SKM-1 (cell line): Measurements from ENCODE around the gene ACTG2.

ENCODE experiments used
- DNase-seq: peaks from one replicate; lab custom pipeline; 2025; ENCODE audit not compliant: unreplicated experiment; lab: John Stamatoyannopoulos, UW

Gene ACTG2

DNA sequence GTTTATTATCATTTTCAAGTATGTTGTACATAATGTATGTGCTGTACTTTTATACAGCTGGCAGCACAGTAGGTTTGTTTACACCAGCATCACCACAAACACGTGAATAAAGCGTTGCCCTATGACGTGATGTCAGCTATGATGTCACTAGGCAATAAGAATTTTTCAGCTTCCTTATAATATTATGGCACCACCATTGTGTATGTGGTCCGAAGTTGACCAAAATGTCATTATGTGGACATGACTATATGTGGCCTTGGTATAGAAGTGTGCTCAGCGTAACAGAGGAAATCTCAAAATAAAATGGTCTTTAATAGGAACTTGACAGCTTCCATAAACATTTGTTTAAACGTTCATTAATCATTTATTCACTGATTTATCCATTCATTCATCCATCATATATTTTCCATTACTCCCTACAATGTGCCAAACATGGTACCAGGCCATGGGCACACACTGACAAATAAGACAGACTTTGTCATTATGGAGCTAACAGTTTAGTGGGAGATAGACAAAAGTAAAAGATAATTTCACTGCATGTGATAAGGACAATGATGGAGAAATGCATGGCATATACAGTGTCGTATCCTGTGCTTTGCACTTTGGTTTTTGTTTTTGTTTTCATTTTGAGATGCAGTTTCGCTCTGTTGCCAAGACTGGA lies 18.9 kb downstream of the ACTG2 start:
- DNase-seq, result no peak

DNA sequence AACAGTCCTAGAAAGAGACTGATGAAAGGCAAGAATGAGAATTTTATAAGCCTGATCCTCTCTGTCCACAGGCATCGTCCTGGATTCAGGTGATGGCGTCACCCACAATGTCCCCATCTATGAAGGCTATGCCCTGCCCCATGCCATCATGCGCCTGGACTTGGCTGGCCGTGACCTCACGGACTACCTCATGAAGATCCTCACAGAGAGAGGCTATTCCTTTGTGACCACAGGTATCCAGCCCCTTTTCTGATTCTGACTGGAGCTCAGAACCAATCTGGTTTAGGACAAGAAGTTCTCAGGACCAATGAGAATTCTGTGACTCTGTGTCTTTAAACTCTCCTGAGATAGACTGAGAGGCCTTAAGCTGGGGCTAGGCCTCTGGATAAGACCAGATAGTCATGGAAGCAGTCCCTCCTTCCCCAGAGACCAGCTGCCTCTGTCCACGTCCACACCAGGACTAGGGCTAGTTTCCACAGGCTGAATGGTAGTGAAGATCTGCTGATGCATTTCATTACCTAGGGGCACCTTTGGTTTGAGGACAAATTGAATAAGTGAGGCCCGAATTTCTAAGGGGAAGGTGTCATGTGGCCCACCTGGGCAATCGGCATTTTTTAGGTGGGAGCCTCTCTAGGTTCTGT lies 20.7 kb downstream of the ACTG2 start:
- no peak for DNase-seq

- DNase-seq, result no peak
These were observed 21.9 kb downstream of the ACTG2 start for GRCh38 chr2:73914667-73915066.

DNA sequence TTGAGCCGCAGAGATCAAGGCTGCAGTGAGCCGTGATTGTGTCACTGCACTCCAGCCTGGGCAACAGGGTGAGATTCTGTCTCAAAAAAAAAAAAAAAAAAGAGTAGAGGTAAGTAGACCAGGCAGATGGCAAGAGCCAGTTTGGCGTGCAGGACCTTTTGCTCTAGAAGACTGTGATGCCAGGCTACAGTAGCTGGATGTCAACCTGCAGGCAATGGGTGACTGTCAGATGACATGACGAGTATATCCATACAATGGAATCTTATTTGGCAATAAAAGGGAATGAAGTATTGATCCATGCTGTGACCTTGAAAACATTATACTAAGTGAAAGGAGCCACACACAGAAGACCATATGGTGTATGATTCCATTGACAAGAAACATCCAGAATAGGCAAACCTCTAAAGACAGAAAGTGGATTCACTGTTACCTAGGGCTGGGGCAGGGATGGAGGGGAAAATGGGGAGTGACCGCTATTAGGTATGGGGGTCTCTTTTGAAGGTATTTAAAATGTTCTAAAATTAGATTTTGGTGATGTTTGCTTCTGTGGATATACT lies 22.7 kb downstream of the ACTG2 start:
- DNase-seq, result no peak

GRCh38 chr2:73916666-73917065 lies 23.9 kb downstream of the ACTG2 start:
- DNase-seq, result no peak

- DNase-seq, result no peak
These were observed 24.5 kb downstream of the ACTG2 start for GRCh38 chr2:73917296-73917695.

GRCh38 chr2:73917696-73918207 lies 24.9 kb downstream of the ACTG2 start:
- no peak for DNase-seq

GRCh38 chr2:73918856-73919255 lies 26.0 kb downstream of the ACTG2 start:
- DNase-seq, result no peak

DNA sequence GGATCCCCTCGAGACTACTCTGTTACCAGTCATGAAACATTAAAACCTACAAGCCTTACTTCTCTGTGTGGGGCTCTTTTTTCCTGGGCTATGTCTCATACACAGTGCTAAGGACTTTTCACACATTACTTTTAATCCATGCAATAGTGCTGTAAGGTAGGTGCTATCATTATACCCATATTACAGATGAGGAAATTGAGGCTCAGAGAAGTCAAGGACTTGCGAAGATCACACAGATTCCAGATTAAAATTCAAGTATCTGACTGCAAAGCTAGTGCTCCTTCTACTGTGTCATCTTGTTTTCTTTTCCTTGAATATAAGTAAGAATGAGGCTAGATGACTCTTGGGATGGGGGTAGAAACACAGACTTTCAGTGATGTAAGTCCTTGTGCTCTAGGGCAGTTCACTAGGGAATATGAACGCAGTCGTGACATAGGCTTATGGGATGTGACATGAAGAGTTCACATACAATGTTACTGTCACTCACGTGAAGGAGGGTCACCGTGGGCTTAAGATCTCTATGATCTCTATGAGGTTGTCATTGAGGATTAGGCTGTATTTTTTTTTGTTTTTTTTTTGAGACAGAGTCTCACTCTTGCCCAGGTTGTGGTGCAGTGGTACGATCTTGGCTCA lies 26.9 kb downstream of the ACTG2 start:
- DNase-seq, result no peak

DNA sequence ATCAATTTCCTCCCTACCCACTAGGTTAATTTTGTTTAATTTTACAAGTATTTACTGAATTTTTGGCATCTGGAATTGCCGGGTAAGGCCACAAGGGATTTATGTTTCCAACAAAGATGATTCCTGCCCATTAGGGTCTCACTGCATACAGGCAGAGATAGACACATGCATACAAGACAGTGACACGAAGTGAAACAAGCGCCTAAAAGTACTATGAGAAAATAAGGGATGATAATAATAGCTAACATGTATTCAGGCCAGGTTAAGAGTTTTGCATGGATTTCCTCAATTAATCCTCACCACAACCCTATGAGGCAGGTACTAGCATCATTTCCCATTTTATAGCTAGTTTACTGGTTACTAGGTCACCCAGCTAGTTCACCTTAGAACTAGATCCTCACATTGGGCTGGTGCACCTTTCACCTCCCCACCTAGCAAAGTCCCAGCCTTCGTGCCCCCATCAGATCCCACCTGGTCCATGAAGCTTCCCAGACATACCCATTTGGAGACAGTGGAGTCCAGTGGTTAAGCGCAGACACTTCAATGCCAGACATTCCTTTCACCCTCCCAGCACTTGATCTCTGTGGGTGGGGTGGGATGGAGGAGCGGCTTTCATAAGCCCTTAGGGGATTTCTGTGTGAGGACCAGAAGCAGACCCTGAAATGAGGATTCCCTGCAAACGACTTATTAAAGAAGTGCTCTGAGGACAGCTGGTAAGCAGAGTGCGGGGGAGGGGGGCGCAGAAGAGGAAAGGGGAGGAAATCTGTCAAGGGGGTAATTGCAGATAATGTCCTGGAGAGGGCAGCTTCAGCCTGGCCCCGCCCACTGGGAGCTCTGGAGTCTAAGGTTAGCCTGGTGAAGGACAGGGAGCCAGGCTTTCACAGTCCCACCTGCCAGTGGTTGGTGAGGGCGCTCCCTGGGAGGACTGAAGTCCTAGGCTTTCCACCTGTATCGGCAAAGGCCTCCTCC lies 28.1 kb downstream of the ACTG2 start:
- DNase-seq, result peak; percentile 41

DNA sequence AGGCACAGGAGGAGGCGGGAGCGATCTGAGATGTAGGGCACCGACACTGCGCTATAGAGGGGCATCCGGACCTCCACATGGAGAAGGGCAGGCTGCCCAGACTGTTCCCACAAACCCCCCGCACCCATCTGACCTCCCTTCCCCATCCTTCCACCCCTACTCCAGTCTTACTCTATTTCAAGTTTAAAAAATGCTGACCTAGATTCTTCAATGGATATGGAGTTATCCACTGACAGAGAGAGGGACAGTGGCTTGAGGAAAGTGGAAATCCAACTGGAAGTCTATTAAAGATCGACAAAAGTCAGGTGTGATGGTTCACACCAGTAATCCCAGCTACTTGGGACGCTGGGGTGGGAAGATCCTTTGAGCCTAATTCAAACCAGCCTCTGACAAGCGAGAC lies 28.8 kb downstream of the ACTG2 start:
- DNase-seq, result no peak

DNA sequence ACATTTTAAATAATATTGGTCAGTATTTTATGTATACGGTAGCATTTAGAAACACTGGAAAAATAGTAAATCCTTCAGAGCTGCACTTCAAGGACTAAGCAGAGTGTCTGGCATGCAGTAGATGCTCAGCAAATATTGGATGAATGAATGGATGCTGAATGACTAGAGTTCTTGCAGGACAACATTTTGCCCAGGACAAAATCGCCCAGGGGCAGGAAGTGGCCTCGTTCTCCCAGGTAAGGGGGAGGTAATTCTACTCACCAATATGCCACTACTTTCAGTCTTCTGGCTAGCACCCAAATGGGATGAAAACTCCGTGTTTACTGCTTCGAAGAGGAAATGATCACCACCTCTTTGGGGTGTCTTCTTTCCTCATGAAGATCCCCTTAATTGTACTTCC lies 29.9 kb downstream of the ACTG2 start:
- DNase-seq, result no peak

DNA sequence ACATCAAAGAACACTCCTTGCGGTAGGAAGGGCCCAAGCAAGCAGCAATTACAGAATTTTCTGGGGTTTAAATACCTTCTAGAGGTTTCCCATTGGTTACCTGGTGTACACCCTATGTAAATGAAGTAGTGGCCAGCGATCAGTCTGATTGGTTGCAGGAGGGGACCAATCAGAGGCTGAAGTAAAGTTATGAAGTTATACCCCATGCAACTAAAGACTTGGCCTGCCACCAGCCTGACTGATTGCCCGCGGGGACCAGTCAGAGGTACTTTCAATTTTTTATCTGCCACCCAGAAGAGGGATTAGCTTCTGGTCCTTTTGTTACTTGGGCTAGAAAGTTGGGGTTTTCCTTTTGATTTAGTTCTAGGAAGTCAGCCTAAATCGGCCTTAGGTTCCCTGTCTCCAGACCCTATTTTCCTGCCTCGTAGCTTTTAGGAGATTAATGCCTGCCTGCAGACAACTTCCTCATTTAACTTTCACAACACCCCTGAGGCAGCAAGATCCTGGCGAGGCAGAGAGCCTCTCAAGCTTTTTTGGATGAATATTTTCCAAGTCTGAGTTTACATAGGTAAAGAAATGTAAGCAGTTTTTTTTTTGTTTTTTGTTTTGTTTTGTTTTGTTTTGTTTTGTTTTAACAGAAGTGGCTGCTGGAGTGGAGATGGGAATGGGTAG lies 32.4 kb downstream of the ACTG2 start:
- no peak for DNase-seq

DNA sequence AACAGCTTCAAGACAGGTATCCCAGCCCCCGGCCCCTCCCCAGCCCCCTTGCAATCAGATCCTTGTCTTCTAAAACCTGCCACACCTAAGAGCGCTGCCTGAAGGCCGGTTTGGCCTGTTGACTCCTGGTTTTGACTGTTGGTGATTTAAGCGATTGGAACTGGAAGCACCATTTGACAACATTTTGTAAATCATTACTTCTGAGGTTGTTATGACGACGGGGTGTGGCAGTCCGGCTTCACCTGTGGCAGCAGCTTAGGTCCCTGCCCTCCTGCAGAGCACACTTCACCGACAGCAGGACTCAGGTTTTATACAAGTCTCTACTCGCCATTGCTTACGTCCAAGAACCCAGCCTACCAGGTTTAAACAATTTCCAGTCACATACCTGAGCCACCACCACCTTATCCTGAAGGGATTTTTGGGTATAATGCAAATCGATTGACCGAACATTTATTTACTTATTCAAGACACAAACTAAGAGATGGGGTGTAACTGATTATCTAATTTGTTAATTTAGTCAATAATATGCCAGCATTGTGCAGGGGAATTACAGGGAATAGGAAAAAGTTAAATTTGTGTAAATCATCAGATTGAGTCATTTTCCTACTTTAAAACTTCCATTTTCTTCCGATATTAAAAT lies 33.2 kb downstream of the ACTG2 start:
- no peak for DNase-seq

DNA sequence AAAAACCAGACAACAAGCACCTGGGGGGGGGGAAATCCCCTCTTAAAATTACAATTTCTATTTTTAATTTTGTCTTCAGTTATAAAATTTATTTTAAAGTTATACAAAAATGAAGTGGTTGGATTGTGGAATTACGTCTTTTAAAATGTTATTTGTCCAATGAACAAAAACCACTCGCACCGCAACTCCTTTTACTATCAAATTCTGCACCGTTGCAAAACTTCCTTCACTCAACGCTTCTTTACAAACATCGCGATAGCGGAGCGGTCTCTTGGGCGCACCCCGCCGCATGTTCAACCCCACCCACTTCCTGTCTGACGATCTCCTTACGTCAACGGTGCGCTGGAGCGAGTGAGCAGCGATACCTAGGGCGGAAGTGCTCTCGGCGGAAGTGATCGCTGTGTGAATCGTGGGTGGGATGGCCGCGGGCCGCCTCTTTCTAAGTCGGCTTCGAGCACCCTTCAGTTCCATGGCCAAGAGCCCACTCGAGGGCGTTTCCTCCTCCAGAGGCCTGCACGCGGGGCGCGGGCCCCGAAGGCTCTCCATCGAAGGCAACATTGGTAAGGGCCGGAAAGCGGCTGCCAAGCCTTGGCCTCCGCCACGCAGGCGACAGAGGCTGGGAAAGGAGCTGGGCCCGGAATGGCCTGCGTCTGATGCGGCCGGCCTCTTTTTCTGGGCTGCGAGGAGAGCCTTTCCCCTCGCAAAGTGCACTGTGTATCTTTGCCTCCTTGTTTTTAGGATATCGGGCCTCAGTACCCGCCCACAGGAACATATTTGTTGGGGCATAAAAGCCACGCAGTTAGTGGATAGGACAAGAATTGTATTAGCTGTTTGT lies 33.9 kb downstream of the ACTG2 start, which contains the start of gene DGUOK:
DGUOK (plus strand) TSS at position 388 of the 835 bp plus-strand sequence; CDS start at position 419, 31 bp downstream.
- DNase-seq, result peak; percentile 100

DNA sequence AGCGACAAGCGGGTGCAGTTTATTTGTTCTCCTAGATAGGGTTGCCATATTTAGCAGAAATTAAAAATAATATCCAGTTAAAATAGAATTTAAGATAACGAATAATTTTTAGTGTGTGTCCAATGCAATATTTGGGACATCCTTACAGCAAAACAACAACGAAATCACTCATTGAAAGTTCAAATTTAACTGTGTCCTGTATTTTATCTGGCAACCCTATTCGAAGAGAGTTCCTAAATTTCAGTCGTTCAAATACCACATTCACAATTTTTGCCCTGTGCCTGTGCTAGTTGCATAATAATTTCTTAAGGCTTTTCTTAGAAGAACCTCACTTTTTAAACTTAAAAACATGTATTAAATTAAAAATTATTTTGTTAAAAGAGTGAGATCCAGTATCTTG lies 34.5 kb downstream of the ACTG2 start:
- no peak for DNase-seq

DNA sequence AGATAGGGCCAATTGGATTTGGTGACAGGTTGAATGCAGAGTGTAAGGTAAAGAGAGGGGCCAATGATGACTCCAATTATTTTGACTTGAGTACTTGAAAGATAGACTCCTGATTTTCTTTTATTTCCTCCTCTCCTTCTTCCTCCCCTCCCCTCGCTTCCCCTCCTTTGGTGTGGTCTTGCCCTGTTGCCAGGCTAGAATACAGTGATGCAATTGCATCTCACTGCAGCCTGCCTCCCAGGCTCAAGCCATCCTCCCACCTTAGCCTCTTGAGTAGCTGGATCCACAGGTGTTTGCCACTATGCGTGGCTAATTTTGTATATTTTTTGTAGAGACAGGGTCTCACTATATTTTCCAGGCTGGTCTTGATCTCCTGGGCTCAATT lies 36.1 kb downstream of the ACTG2 start:
- DNase-seq, result no peak

GRCh38 chr2:73930386-73930785 lies 37.6 kb downstream of the ACTG2 start:
- no peak for DNase-seq
